ENCODE results near the gene SMPDL3A.

DNA sequence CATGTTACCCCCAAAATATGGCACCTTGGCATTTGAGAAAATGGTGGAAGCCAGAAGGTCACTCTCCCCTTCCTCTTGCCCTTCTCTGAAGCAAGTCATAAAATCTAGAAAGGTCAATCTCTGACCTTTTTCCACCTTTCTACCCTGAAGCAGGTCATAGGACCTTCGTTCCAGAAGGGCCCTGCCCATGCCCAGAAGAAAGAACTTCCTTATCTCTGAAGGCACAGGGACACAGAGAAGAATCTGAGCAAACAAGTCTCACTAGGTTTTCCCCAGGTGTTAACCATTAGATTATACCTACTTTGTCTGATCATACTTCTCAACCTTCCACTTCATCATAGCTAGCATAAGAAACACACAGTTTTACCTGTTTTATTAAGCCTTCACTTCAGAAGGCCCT is 42.5 kb downstream of the SMPDL3A start:
- TF ChIP-seq, protein P1, sequence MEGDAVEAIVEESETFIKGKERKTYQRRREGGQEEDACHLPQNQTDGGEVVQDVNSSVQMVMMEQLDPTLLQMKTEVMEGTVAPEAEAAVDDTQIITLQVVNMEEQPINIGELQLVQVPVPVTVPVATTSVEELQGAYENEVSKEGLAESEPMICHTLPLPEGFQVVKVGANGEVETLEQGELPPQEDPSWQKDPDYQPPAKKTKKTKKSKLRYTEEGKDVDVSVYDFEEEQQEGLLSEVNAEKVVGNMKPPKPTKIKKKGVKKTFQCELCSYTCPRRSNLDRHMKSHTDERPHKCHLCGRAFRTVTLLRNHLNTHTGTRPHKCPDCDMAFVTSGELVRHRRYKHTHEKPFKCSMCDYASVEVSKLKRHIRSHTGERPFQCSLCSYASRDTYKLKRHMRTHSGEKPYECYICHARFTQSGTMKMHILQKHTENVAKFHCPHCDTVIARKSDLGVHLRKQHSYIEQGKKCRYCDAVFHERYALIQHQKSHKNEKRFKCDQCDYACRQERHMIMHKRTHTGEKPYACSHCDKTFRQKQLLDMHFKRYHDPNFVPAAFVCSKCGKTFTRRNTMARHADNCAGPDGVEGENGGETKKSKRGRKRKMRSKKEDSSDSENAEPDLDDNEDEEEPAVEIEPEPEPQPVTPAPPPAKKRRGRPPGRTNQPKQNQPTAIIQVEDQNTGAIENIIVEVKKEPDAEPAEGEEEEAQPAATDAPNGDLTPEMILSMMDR (IDR thresholded peaks at IDR 0.05), result no peak
- TF ChIP-seq POLR2A (IDR thresholded peaks at IDR 0.05; ENCODE audit: low read depth) (no peak), POLR2AphosphoS5 (IDR thresholded peaks at IDR 0.05) (no peak)

All from esophagus muscularis mucosa (tissue), 3 donors.